Progenitor cell of endocrine pancreas (in vitro differentiated cells): ENCODE results near the gene PRRC2A. TPM values are rescaled to one million over a fixed set of nuclear protein-coding genes. Genes with fewer than 3 reads are reported as not detected.
A peak's percentile ranks its signal among the peaks of the same experiment; 100 is the strongest.

ENCODE experiments used
- DNase-seq: peaks from one replicate; pipeline ENCODE4 v3.0.0; 2021; ENCODE audit warnings: low spot score; ENCODE audit not compliant: unreplicated experiment
- H3K27ac Mint-ChIP-seq: 2 replicates; pipeline ENCODE4 v1.8.0; 2021; ENCODE audit warnings: mild to moderate bottlenecking, moderate library complexity, mixed read lengths
- H3K27me3 Mint-ChIP-seq: 2 replicates; pipeline ENCODE4 v1.8.0; 2021; ENCODE audit warnings: mixed read lengths
- H3K36me3 Mint-ChIP-seq: 2 replicates; pipeline ENCODE4 v1.8.0; 2022; ENCODE audit warnings: mixed read lengths; ENCODE audit not compliant: insufficient read depth
- H3K4me1 Mint-ChIP-seq: 2 replicates; pipeline ENCODE4 v1.8.0; 2021; ENCODE audit warnings: low read depth, mixed read lengths
- H3K4me3 Mint-ChIP-seq: 2 replicates; pipeline ENCODE4 v1.8.0; 2021; ENCODE audit warnings: low read depth, mild to moderate bottlenecking, moderate library complexity, mixed read lengths
- H3K9me3 Mint-ChIP-seq: 2 replicates; pipeline ENCODE4 v1.8.0; 2021; ENCODE audit warnings: low read depth, mixed read lengths
- CTCF ChIP-seq: fragments of 200-600 bp; sonication (generic); IDR thresholded peaks from one replicate; pipeline ENCODE4 v1.5.0; 2021; ENCODE audit warnings: antibody characterized with exemption, mild to moderate bottlenecking; ENCODE audit not compliant: unreplicated experiment
- total RNA-seq: library from RNA; stranded (reverse); gene quantifications from 2 replicates; pipeline ENCODE4 v1.2.1, GENCODE V29; 2021

The PRRC2A gene
- total RNA-seq, 1 donor from 2014 or later = 272 TPM

- peak overlapping the region; percentile 33 for H3K27ac Mint-ChIP-seq
- H3K4me1 Mint-ChIP-seq = no peaks in the 10 kb centered on the region
- no peak for DNase-seq
- no peaks in the 10 kb centered on the region for H3K27me3 Mint-ChIP-seq
- no peaks in the 10 kb centered on the region for H3K9me3 Mint-ChIP-seq
- peaks cover 42% of the 10 kb centered on the region for H3K36me3 Mint-ChIP-seq
- no peak overlapping the region for H3K4me3 Mint-ChIP-seq
- TF ChIP-seq CTCF = no peak
These were observed 9.8 kb downstream of the PRRC2A start for GRCh38 chr6:31630177-31630934.

- Mint-ChIP-seq H3K9me3 (no peaks in the 10 kb centered on the region), H3K36me3 (peaks cover 39% of the 10 kb centered on the region), H3K27me3 (no peaks in the 10 kb centered on the region), H3K4me3 (no peak overlapping the region), H3K27ac (peak overlapping the region; percentile 81), H3K4me1 (no peaks in the 10 kb centered on the region)
- DNase-seq = no peak
- no peak for TF ChIP-seq CTCF
These were observed 10.7 kb downstream of the PRRC2A start for GRCh38 chr6:31631209-31631608.

- H3K27ac Mint-ChIP-seq = no peak overlapping the region
- H3K36me3 Mint-ChIP-seq = peaks cover 36% of the 10 kb centered on the region
These were observed 11.3 kb downstream of the PRRC2A start for GRCh38 chr6:31631681-31632278.

GRCh38 chr6:31632279-31632946, 11.9 kb downstream of the PRRC2A start:
- H3K27ac Mint-ChIP-seq = peak overlapping the region; percentile 79
- peaks cover 35% of the 10 kb centered on the region for H3K36me3 Mint-ChIP-seq
- TF ChIP-seq CTCF = no peak
- no peak for DNase-seq
- H3K27me3 Mint-ChIP-seq = no peaks in the 10 kb centered on the region
- H3K4me1 Mint-ChIP-seq = no peaks in the 10 kb centered on the region
- no peaks in the 10 kb centered on the region for H3K9me3 Mint-ChIP-seq
- no peak overlapping the region for H3K4me3 Mint-ChIP-seq

More at GRCh38 chr6:31631681-31632278, 11.3 kb downstream of the PRRC2A start:
- Mint-ChIP-seq H3K27me3 (no peaks in the 10 kb centered on the region), H3K9me3 (no peaks in the 10 kb centered on the region), H3K4me3 (no peak overlapping the region), H3K4me1 (no peaks in the 10 kb centered on the region)
- no peak for DNase-seq
- TF ChIP-seq CTCF = no peak

- no peak for DNase-seq
- Mint-ChIP-seq H3K4me1 (no peaks in the 10 kb centered on the region), H3K27me3 (no peaks in the 10 kb centered on the region), H3K36me3 (peaks cover 30% of the 10 kb centered on the region), H3K27ac (peak overlapping the region; percentile 37), H3K4me3 (no peak overlapping the region), H3K9me3 (no peaks in the 10 kb centered on the region)
- no peak for TF ChIP-seq CTCF
These were observed 12.9 kb downstream of the PRRC2A start for GRCh38 chr6:31633447-31633846.
